Endothelial cell of umbilical vein (primary cell): ENCODE data around the gene ZNF462. TPM values are rescaled to one million over a fixed set of nuclear protein-coding genes. Genes with fewer than 3 reads are reported as not detected.

Experiments used
- BruUV-seq: library from RNA; stranded (reverse); fragments of 400-500 nt; replicated peaks from 2 replicates; lab custom pipeline; 2021; lab: Mats Ljungman, UMichigan
- CTCF ChIA-PET: fragments of 300-600, 350-600 bp; sonication (Branson Sonifier 250); formaldehyde crosslinking; loops from one replicate; lab custom pipeline; 2021; ENCODE audit warnings: antibody characterized with exemption, inconsistent platforms; lab: Charles Lee
- POLR2A ChIA-PET: fragments of 300-600, 350-600 bp; sonication (Branson Sonifier 250); formaldehyde crosslinking; loops from one replicate; lab custom pipeline; 2021; ENCODE audit warnings: antibody characterized with exemption, inconsistent platforms; lab: Charles Lee
- DNase-seq: peaks from one replicate; pipeline ENCODE4 v3.0.0-alpha.2; 2011; ENCODE audit warnings: low read depth, low spot score
- FAIRE-seq: peaks from 2 replicates; lab custom pipeline; 2011; peaks lifted over from hg19 to GRCh38; lab: Jason Lieb, UNC
- H2AFZ ChIP-seq: 2 replicates; pipeline ENCODE4 v1.6.0; 2012; ENCODE audit warnings: low read depth, low read length, control low read depth, inconsistent platforms
- H3K27ac ChIP-seq: 2 replicates; pipeline ENCODE4 v1.5.1; 2011; ENCODE audit warnings: low read depth, mild to moderate bottlenecking, control low read depth, low read length, moderate library complexity; ENCODE audit not compliant: insufficient read depth
- H3K27me3 ChIP-seq, 2 experiments: 2 replicates each; pipeline versions ENCODE4 v1.6.0 to v1.6.1; 2011; ENCODE audit warnings: low read length in 2 of 2, mixed read lengths in 1 of 2; ENCODE audit not compliant: control insufficient read depth in 2 of 2, insufficient read depth in 2 of 2
- H3K36me3 ChIP-seq, 2 experiments: 2 replicates in 1 of 2; 3 replicates in 1 of 2; pipeline ENCODE4 v1.5.1; 2011; ENCODE audit warnings: low read length in 2 of 2, mild to moderate bottlenecking in 1 of 2, moderate library complexity in 1 of 2; ENCODE audit not compliant: control insufficient read depth in 2 of 2, insufficient read depth in 2 of 2; ENCODE audit errors: extremely low read depth in 1 of 2
- H3K4me1 ChIP-seq: 3 replicates; pipeline ENCODE4 v1.5.1; 2011; ENCODE audit warnings: mild to moderate bottlenecking, low read length; ENCODE audit not compliant: control insufficient read depth, insufficient read depth; ENCODE audit errors: extremely low read depth
- H3K4me2 ChIP-seq: 2 replicates; pipeline ENCODE4 v1.6.1; 2011; ENCODE audit warnings: low read length, control low read depth, mixed read lengths; ENCODE audit not compliant: insufficient read depth
- H3K4me3 ChIP-seq, 3 experiments: fragments of 200-600 bp in 1 of 3; sonication (generic), shearing (Covaris generic) in 1 of 3; replicated peaks in 1 of 3; 2 replicates each; pipeline ENCODE4 v1.5.1; 2011 to 2016; ENCODE audit warnings: control low read depth in 3 of 3, low read length in 3 of 3, mild to moderate bottlenecking in 2 of 3, inconsistent platforms in 1 of 3, low read depth in 1 of 3, moderate library complexity in 1 of 3; ENCODE audit not compliant: insufficient read depth in 1 of 3
- H3K79me2 ChIP-seq: 2 replicates; pipeline ENCODE4 v1.6.0; 2012; ENCODE audit warnings: low read length, inconsistent platforms; ENCODE audit not compliant: control insufficient read depth, insufficient read depth
- H3K9ac ChIP-seq: replicated peaks from 2 replicates; pipeline ENCODE3; 2011; ENCODE audit warnings: low read length, control low read depth; ENCODE audit not compliant: insufficient read depth; ENCODE audit errors: extremely low read depth
- H3K9me1 ChIP-seq: replicated peaks from 3 replicates; pipeline ENCODE4 v1.6.0; 2011; ENCODE audit warnings: mild to moderate bottlenecking, low read length; ENCODE audit not compliant: control insufficient read depth, insufficient read depth; ENCODE audit errors: extremely low read depth
- H3K9me3 ChIP-seq: replicated peaks from 2 replicates; pipeline ENCODE4 v1.5.1; 2012; ENCODE audit warnings: low read length, inconsistent platforms; ENCODE audit not compliant: control insufficient read depth, insufficient read depth
- H4K20me1 ChIP-seq: replicated peaks from 2 replicates; pipeline ENCODE3; 2011; ENCODE audit warnings: mild to moderate bottlenecking, low read length; ENCODE audit not compliant: control insufficient read depth, insufficient read depth; ENCODE audit errors: extremely low read depth
- CTCF ChIP-seq, 2 donors: IDR thresholded peaks; 1 replicate in 1 of 2; 2 replicates in 1 of 2; pipeline ENCODE4 v1.5.1; 2011; ENCODE audit warnings: low read length in 2 of 2, mild to moderate bottlenecking in 2 of 2, moderate library complexity in 2 of 2, control low read depth in 1 of 2, inconsistent platforms in 1 of 2, low read depth in 1 of 2; ENCODE audit not compliant: insufficient read depth in 1 of 2; ENCODE audit errors: extremely low read depth in 1 of 2
- EZH2 ChIP-seq: IDR thresholded peaks from 2 replicates; pipeline ENCODE4 v1.6.1; 2012; ENCODE audit warnings: borderline replicate concordance, low read depth, mild to moderate bottlenecking, moderate library complexity, low read length, inconsistent platforms; ENCODE audit not compliant: severe bottlenecking
- FOS ChIP-seq: IDR thresholded peaks from 2 replicates; pipeline ENCODE4 v1.6.1; 2011; ENCODE audit warnings: mild to moderate bottlenecking, low read length, moderate library complexity, borderline replicate concordance; ENCODE audit not compliant: insufficient read depth
- GATA2 ChIP-seq: IDR thresholded peaks from 2 replicates; pipeline ENCODE4 v1.7.0; 2011; ENCODE audit warnings: low read depth, mild to moderate bottlenecking, moderate library complexity, mixed read lengths, low read length; ENCODE audit not compliant: insufficient read length, insufficient read depth
- JUN ChIP-seq: IDR thresholded peaks from 2 replicates; pipeline ENCODE4 v1.6.1; 2011; ENCODE audit warnings: borderline replicate concordance, low read depth; ENCODE audit not compliant: insufficient read length, insufficient read depth
- MYC ChIP-seq: IDR thresholded peaks from one replicate; pipeline ENCODE4 v1.6.1; 2011; ENCODE audit warnings: mild to moderate bottlenecking, low read depth, low read length
- POLR2A ChIP-seq: IDR thresholded peaks from 2 replicates; pipeline ENCODE4 v1.6.1; 2012; ENCODE audit warnings: low read depth, mild to moderate bottlenecking, control low read depth, low read length
- POLR2AphosphoS5 ChIP-seq: IDR thresholded peaks from 2 replicates; pipeline ENCODE4 v1.6.1; 2012; ENCODE audit warnings: low read depth, mild to moderate bottlenecking, control low read depth, low read length, moderate library complexity; ENCODE audit not compliant: insufficient read depth
- dilution Hi-C: fragments of 300-500 bp; cut with MboI; formaldehyde crosslinking; loops from one replicate; pipeline ENCODE4 v1.15.0; 2019; ENCODE audit warnings: low sequenced_read_pairs; ENCODE audit not compliant: extremely low pct_ligation_motif_present
- intact Hi-C: fragments of 100-400 bp; cut with micrococcal nuclease; formaldehyde crosslinking; loops from one replicate; pipeline ENCODE4 v1.10.0; 2022
- polyA plus RNA-seq, 4 experiments: library from polyadenylated mRNA; depleted of rRNA in 3 of 4; stranded (reverse) in 3 of 4; unstranded in 1 of 4; fragments of >200 nt; gene quantifications; 2 replicates each; pipeline versions ENCODE4 v1.2.1 to v1.2.3, GENCODE V29; 2011 to 2012; ENCODE audit warnings: missing spikeins in 1 of 4
- total RNA-seq: library from RNA; stranded (reverse); gene quantifications from 2 replicates; pipeline ENCODE4 v1.2.3, GENCODE V29; 2021
- TF ChIP-seq, protein P1 (sequence below): IDR thresholded peaks from 2 replicates; pipeline ENCODE4 v1.6.1; 2011; ENCODE audit not compliant: insufficient read depth, insufficient read length

ZNF462 gene
- total and polyA plus RNA-seq, 2 donors (not counting 3 experiments of a cell fraction or from before 2014, with no cell fraction given) = 6.2 to 24.7 TPM

DNA sequence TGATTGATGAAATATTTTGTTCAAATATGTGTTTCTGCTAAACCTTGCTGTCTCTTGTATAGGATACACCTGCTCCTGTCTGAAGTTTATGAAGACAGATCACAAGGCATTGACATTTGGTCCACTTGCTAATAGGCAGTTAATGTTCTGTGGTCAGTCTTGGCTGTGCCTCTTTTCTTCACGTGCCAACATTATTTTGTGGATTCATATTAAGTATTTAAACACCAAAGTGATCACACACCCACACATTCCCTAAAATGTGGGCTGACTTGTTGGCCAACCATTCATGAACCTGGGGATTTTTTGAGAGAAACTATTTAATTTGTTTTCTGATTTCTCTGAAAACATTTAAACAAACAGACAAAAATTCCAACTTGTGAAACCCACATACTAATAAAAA lies 33.7 kb downstream of the ZNF462 start:
- Histone ChIP-seq H3K36me3 (no peaks in the 10 kb centered on the region), H3K9ac (no peak overlapping the region), H2AFZ (no peak overlapping the region), H3K4me3 (no peak overlapping the region), H3K4me1 (peaks cover 20% of the 10 kb centered on the region), H3K9me3 (no peaks in the 10 kb centered on the region), H3K4me2 (no peak overlapping the region), H3K9me1 (no peaks in the 10 kb centered on the region), H3K27ac (no peak overlapping the region), H3K27me3 (no peaks in the 10 kb centered on the region), H4K20me1 (no peaks in the 10 kb centered on the region), H3K79me2 (no peaks in the 10 kb centered on the region)
- ChIA-PET CTCF (no interaction called here), POLR2A (no interaction called here)
- dilution Hi-C loops (no loop called here), intact Hi-C loops (no loop called here)
- FAIRE-seq (no peak), DNase-seq (no peak)
- BruUV-seq = no TSS peak
- no peak for TF ChIP-seq GATA2
- TF ChIP-seq JUN = no peak
- TF ChIP-seq POLR2A = no peak
- no peak for TF ChIP-seq POLR2AphosphoS5
- TF ChIP-seq MYC = no peak
- TF ChIP-seq, protein P1, sequence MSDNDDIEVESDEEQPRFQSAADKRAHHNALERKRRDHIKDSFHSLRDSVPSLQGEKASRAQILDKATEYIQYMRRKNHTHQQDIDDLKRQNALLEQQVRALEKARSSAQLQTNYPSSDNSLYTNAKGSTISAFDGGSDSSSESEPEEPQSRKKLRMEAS = no peak
- TF ChIP-seq EZH2 = no peak
- no peak for TF ChIP-seq FOS
- TF ChIP-seq CTCF (IDR thresholded peaks at IDR 0.05; ENCODE audit: extremely low read depth in 1 of 2, insufficient read depth in 1 of 2, low read depth in 1 of 2, low read length in 2 of 2) = no peak
